HEK293T (cell line): Measurements from ENCODE around the gene ACOD1.

ENCODE experiments used
- BHLHE40 ChIP-seq: fragments of 450-650 bp; IDR thresholded peaks from 2 replicates; pipeline ENCODE4 v1.6.1; 2016; ENCODE audit warnings: mild to moderate bottlenecking, moderate library complexity, borderline replicate concordance
- CTBP1 ChIP-seq: fragments of 450-650 bp; IDR thresholded peaks from 2 replicates; pipeline ENCODE4 v1.6.1; 2016; ENCODE audit warnings: borderline replicate concordance
- L3MBTL2 ChIP-seq: fragments of 450-650 bp; conservative IDR thresholded peaks from 2 replicates; pipeline ENCODE4 v1.6.1; 2016; ENCODE audit warnings: mild to moderate bottlenecking
- SP1 ChIP-seq: fragments of 450-650 bp; IDR thresholded peaks from 2 replicates; pipeline ENCODE4 v1.6.1; 2017
- ZNF384 ChIP-seq: fragments of 450-650 bp; IDR thresholded peaks from 2 replicates; pipeline ENCODE4 v1.6.1; 2016
- TF ChIP-seq, protein P1 (sequence below): fragments of 450-650 bp; IDR thresholded peaks from 2 replicates; pipeline ENCODE4 v1.6.1; 2016

DNA sequence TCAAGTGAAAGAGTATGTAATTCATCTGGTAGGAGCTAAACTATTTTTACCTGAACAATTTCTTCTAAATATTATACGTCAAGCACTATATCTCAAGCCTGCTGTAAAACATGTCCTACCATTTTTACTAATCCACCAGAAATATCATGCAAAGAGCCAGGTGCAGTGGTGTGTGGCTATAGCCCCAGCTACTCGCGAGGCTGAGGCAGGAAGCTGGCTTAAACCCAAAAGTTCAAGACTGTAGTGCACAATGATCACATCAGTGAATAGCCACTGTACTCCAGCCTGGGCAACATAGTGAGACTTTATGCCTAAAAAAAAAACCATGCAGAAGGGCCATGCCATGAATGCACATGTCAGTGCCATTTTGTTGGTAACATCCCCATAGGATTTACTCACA is 22.9 kb downstream of the ACOD1 start:
- no peak for TF ChIP-seq BHLHE40
- TF ChIP-seq, protein P1, sequence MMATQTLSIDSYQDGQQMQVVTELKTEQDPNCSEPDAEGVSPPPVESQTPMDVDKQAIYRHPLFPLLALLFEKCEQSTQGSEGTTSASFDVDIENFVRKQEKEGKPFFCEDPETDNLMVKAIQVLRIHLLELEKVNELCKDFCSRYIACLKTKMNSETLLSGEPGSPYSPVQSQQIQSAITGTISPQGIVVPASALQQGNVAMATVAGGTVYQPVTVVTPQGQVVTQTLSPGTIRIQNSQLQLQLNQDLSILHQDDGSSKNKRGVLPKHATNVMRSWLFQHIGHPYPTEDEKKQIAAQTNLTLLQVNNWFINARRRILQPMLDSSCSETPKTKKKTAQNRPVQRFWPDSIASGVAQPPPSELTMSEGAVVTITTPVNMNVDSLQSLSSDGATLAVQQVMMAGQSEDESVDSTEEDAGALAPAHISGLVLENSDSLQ: no peak
- TF ChIP-seq SP1: no peak
- no peak for TF ChIP-seq ZNF384
- no peak for TF ChIP-seq CTBP1
- no peak for TF ChIP-seq L3MBTL2
